Measurements from ENCODE around the gene DHRS4. TPM values are rescaled to one million over a fixed set of nuclear protein-coding genes. Genes with fewer than 3 reads are reported as not detected.

Gene DHRS4
- total RNA-seq, 2 experiments from 2014 or later: 18.7 to 18.8 TPM

DNA sequence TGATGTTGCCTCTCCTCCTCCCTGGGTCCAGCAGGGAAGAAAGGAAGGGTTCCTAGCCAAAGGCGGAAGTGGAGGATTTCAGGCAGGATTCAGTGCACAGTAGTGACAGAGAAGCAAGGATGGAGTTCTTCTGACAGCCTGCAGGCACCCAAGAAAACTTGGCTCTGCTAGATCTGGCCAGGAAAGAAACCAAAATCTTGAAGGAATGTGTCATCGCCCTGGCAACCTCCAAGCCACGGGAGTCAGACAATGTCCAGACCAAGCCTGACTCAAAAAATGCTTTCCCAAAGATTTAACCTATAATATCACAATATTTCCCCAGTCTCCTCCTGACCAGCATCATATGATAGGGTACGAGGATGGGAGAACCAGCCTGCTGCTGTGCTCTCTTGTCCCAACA lies 22.8 kb upstream of the DHRS4 start:
- TF ChIP-seq, protein P1, sequence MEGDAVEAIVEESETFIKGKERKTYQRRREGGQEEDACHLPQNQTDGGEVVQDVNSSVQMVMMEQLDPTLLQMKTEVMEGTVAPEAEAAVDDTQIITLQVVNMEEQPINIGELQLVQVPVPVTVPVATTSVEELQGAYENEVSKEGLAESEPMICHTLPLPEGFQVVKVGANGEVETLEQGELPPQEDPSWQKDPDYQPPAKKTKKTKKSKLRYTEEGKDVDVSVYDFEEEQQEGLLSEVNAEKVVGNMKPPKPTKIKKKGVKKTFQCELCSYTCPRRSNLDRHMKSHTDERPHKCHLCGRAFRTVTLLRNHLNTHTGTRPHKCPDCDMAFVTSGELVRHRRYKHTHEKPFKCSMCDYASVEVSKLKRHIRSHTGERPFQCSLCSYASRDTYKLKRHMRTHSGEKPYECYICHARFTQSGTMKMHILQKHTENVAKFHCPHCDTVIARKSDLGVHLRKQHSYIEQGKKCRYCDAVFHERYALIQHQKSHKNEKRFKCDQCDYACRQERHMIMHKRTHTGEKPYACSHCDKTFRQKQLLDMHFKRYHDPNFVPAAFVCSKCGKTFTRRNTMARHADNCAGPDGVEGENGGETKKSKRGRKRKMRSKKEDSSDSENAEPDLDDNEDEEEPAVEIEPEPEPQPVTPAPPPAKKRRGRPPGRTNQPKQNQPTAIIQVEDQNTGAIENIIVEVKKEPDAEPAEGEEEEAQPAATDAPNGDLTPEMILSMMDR (conservative IDR thresholded peaks at IDR 0.05; ENCODE audit: low read length): no peak
- no peak for TF ChIP-seq EZH2phosphoT487 (IDR thresholded peaks at IDR 0.05; ENCODE audit: borderline replicate concordance, low read depth, low read length)
- POLR2A ChIA-PET: interaction anchor here (0.7 kb wide), 1 partner anchor 16 kb away, joined by 3 read pairs; no protein-coding TSS in a partner anchor
- Histone ChIP-seq H3K27ac (ENCODE audit: low read depth, low read length, poor library complexity, severe bottlenecking) (no peak overlapping the region), H3K9me3 (ENCODE audit: low read length) (no peaks in the 10 kb centered on the region), H4K20me1 (ENCODE audit: insufficient read depth, low read length) (no peaks in the 10 kb centered on the region), H3K79me2 (ENCODE audit: insufficient read depth, low read depth, low read length) (no peaks in the 10 kb centered on the region), H3K4me3 (ENCODE audit: low read depth, low read length, poor library complexity, severe bottlenecking) (no peak overlapping the region), H3K4me2 (ENCODE audit: low read length) (no peak overlapping the region), H3K9me2 (ENCODE audit: insufficient read depth, low read length) (no peaks in the 10 kb centered on the region), H3K4me1 (ENCODE audit: insufficient read depth, low read length, poor library complexity, severe bottlenecking) (no peaks in the 10 kb centered on the region), H3K36me3 (ENCODE audit: insufficient read depth, low read length) (no peaks in the 10 kb centered on the region), H2AFZ (ENCODE audit: low read length) (no peak overlapping the region)
- no TSS peak for BruUV-seq (replicated peaks)
- no peak for DNase-seq (ENCODE audit: low spot score)
- CTCF ChIA-PET (ENCODE audit: unreplicated experiment): interaction anchor here (0.6 to 0.8 kb wide), 2 partner anchors 145 to 362 kb away, joined by 3 read pairs; no protein-coding TSS in a partner anchor
- intact Hi-C loops (cut with micrococcal nuclease; ENCODE audit: unreplicated experiment): no loop called here

DNA sequence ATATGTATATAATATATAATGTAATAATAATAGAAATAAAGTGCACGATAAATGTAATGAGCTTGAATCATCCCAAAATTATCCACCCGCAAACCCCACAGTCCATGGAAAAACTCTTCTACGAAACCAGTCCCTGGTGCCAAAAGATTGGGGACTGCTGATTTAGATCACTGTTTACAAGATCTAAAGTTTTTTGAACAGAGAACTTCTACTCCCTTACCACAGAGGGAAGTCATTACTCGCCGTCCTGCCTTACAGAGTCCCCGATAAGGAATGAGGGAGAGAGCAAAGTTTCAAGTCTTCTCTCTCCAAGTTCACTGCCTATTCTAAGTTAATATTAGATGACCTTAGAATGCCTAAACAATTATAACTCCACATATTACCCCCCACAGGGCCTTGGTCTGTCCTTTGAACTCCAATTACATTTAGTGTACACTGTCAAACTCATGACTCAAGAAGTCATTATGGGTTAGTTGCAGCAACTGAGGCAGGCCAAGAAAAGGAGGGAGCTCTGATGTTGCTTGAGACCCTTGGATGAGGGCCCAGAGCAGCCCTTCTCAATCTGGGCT lies 21.8 kb upstream of the DHRS4 start:
- BruUV-seq (replicated peaks): no TSS peak
- intact Hi-C loops (cut with micrococcal nuclease; ENCODE audit: unreplicated experiment): no loop called here
- no peak overlapping the region for H3K4me2 ChIP-seq (ENCODE audit: low read length)
- no peaks in the 10 kb centered on the region for H3K36me3 ChIP-seq (ENCODE audit: insufficient read depth, low read length)
- POLR2A ChIA-PET: interaction anchor here (0.7 kb wide), 1 partner anchor 15 kb away, joined by 3 read pairs; no protein-coding TSS in a partner anchor
- H4K20me1 ChIP-seq (ENCODE audit: insufficient read depth, low read length): no peaks in the 10 kb centered on the region
- TF ChIP-seq, protein P1 (conservative IDR thresholded peaks at IDR 0.05; ENCODE audit: low read length): no peak
- TF ChIP-seq EZH2phosphoT487 (IDR thresholded peaks at IDR 0.05; ENCODE audit: borderline replicate concordance, low read depth, low read length): no peak
- CTCF ChIA-PET (ENCODE audit: unreplicated experiment): interaction anchor here (1.0 kb wide), 1 partner anchor 11 kb away, joined by 3 read pairs; no protein-coding TSS in a partner anchor
- H3K4me3 ChIP-seq (ENCODE audit: low read depth, low read length, poor library complexity, severe bottlenecking): no peak overlapping the region
- H3K9me2 ChIP-seq (ENCODE audit: insufficient read depth, low read length): no peaks in the 10 kb centered on the region
- H3K79me2 ChIP-seq (ENCODE audit: insufficient read depth, low read depth, low read length): no peaks in the 10 kb centered on the region
- no peak overlapping the region for H2AFZ ChIP-seq (ENCODE audit: low read length)
- no peaks in the 10 kb centered on the region for H3K9me3 ChIP-seq (ENCODE audit: low read length)
- H3K27ac ChIP-seq (ENCODE audit: low read depth, low read length, poor library complexity, severe bottlenecking): no peak overlapping the region
- no peak for DNase-seq (ENCODE audit: low spot score)
- H3K4me1 ChIP-seq (ENCODE audit: insufficient read depth, low read length, poor library complexity, severe bottlenecking): no peaks in the 10 kb centered on the region

DNA sequence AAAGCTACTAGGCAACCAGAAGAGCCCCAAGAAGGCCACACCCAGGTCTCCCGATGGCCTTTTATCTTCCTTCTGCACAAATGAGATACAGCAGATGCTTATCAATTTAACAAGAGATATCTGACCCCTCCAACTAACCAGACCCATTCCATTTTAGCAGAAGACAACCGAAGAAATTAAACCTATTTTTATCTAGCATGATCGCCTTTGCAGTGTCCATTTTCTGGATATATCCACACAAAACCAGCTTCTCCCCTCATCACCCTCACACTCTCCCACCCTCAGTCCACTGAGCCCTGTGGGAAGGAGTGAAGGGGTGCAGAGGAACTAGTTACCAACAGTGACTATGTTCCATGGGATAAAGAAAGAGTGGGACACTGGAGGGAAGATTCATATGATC lies 20.9 kb upstream of the DHRS4 start:
- Histone ChIP-seq H2AFZ (ENCODE audit: low read length) (no peak overlapping the region), H3K36me3 (ENCODE audit: insufficient read depth, low read length) (no peaks in the 10 kb centered on the region), H3K79me2 (ENCODE audit: insufficient read depth, low read depth, low read length) (no peaks in the 10 kb centered on the region), H4K20me1 (ENCODE audit: insufficient read depth, low read length) (no peaks in the 10 kb centered on the region), H3K4me2 (ENCODE audit: low read length) (no peak overlapping the region), H3K4me1 (ENCODE audit: insufficient read depth, low read length, poor library complexity, severe bottlenecking) (no peaks in the 10 kb centered on the region), H3K9me2 (ENCODE audit: insufficient read depth, low read length) (no peaks in the 10 kb centered on the region), H3K4me3 (ENCODE audit: low read depth, low read length, poor library complexity, severe bottlenecking) (no peak overlapping the region), H3K27ac (ENCODE audit: low read depth, low read length, poor library complexity, severe bottlenecking) (no peak overlapping the region), H3K9me3 (ENCODE audit: low read length) (no peaks in the 10 kb centered on the region)
- ChIA-PET POLR2A (no interaction called here), CTCF (ENCODE audit: unreplicated experiment) (interaction anchor here (1.0 kb wide), 1 partner anchor 10 kb away, joined by 3 read pairs; no protein-coding TSS in a partner anchor)
- intact Hi-C loops (cut with micrococcal nuclease; ENCODE audit: unreplicated experiment): no loop called here
- BruUV-seq (replicated peaks): no TSS peak
- TF ChIP-seq, protein P1 (conservative IDR thresholded peaks at IDR 0.05; ENCODE audit: low read length): no peak
- no peak for TF ChIP-seq EZH2phosphoT487 (IDR thresholded peaks at IDR 0.05; ENCODE audit: borderline replicate concordance, low read depth, low read length)
- no peak for DNase-seq (ENCODE audit: low spot score)
